T-helper 2 cell (primary cell): Measurements from ENCODE around the gene EHMT1.
"Not testable (repeated sequence)": the region's sequence is repeated elsewhere in the genome, so short reads cannot be mapped to it uniquely, and the experiment has no call there.

Experiments
- DNase-seq, 5 experiments: peaks; one replicate each; pipeline versions ENCODE4 v3.0.0 to v3.0.0-alpha.2; 2012 to 2022

The EHMT1 gene

GRCh38 chr9:137590469-137591383 is 28.1 kb upstream of the EHMT1 start, which contains the start of gene ZMYND19:
Gene ZMYND19 (minus strand): TSS chr9:137590512. CDS start chr9:137590263, 249 bp downstream.
- DNase-seq, result peak; percentile 81 to 93 (median 85)

- DNase-seq, result no peak
Measured at GRCh38 chr9:137592767-137593166, 26.0 kb upstream of the EHMT1 start.

GRCh38 chr9:137593176-137593575 is 25.6 kb upstream of the EHMT1 start:
- DNase-seq, result no peak

GRCh38 chr9:137596577-137596976 is 22.2 kb upstream of the EHMT1 start:
- DNase-seq, result not testable (repeated sequence)

GRCh38 chr9:137598943-137599342 is 19.9 kb upstream of the EHMT1 start:
- no peak for DNase-seq

GRCh38 chr9:137602661-137603060 is 16.1 kb upstream of the EHMT1 start:
- no peak for DNase-seq

GRCh38 chr9:137603879-137604278 is 14.9 kb upstream of the EHMT1 start:
- DNase-seq, result no peak

GRCh38 chr9:137604345-137605086 is 14.3 kb upstream of the EHMT1 start:
- no peak for DNase-seq

GRCh38 chr9:137605121-137606004 is 13.4 kb upstream of the EHMT1 start, which contains the start of gene ARRDC1:
Gene ARRDC1 (plus strand): TSS chr9:137605686. CDS start chr9:137605718, 32 bp downstream.
- peak; percentile 85 to 98 (median 88) for DNase-seq

- peak in 1 of 5 experiments; percentile 38 for DNase-seq
Measured at GRCh38 chr9:137606005-137606621, 12.7 kb upstream of the EHMT1 start.

GRCh38 chr9:137606734-137607138 is 12.1 kb upstream of the EHMT1 start:
- DNase-seq, result no peak

GRCh38 chr9:137607141-137607857 is 11.5 kb upstream of the EHMT1 start:
- DNase-seq, result no peak

GRCh38 chr9:137610944-137611343 is 7.9 kb upstream of the EHMT1 start:
- DNase-seq, result no peak

GRCh38 chr9:137611623-137612609 is 6.9 kb upstream of the EHMT1 start:
- DNase-seq, result no peak

GRCh38 chr9:137612741-137613142 is 6.1 kb upstream of the EHMT1 start:
- no peak for DNase-seq

GRCh38 chr9:137613259-137613658 is 5.5 kb upstream of the EHMT1 start:
- DNase-seq, result no peak

- DNase-seq, result no peak
Measured at GRCh38 chr9:137613738-137614523, 4.9 kb upstream of the EHMT1 start.

- no peak for DNase-seq
Measured at GRCh38 chr9:137614631-137615386, 4.0 kb upstream of the EHMT1 start.
